EL (cell line): ENCODE data around the gene CCDC69.
A peak's percentile ranks its signal among the peaks of the same experiment; 100 is the strongest.
"Not testable (repeated sequence)": the region's sequence is repeated elsewhere in the genome, so short reads cannot be mapped to it uniquely, and the experiment has no call there.

Experiments used
- DNase-seq: peaks from one replicate; pipeline ENCODE4 v3.0.0-alpha.2; 2016

Gene CCDC69

GRCh38 chr5:151219789-151220188 lies 4.1 kb downstream of the CCDC69 start:
- no peak for DNase-seq

DNA sequence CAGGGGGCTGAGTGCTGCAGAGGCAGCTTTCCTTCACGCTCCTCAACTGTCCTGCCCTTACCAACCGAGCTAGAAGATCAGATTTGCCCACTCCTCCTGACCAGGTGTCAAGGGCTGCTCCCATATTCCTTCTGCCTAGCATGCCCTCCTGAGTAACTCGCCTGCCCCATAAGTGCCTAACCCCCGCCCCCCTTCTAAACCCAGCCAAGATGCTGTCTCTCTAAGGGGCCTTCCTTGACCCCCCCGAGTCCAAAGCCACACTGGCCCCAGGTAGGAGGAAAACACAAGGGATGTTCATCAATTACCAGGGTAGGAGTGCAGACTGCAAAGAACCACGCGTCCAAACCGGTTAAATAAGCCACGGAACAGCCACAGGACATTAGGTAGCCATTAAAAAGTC lies 4.8 kb downstream of the CCDC69 start:
- no peak for DNase-seq

GRCh38 chr5:151218177-151218576 lies 5.7 kb downstream of the CCDC69 start:
- no peak for DNase-seq

DNA sequence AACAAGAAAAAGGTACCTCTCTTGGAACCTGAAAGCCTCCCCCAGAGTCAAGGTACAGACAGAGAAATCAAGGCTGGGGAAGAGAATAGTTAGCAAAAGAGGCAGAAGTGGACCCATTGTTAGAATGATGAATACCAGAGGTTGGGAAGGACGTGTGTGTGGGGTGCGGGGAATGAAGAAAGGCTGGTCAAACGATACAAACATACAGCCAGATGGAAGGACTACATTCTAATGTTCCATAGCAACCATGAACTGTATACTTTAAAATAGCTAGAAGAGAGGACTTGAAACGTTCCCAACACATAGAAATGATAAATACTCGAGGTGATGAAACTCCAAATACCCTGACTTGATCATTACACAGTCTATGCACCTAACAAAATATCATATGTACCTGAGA lies 7.1 kb downstream of the CCDC69 start:
- DNase-seq: no peak

GRCh38 chr5:151215546-151215880 lies 8.4 kb downstream of the CCDC69 start:
- DNase-seq: no peak

- no peak for DNase-seq
Measured at GRCh38 chr5:151214614-151215545, 9.0 kb downstream of the CCDC69 start.

DNA sequence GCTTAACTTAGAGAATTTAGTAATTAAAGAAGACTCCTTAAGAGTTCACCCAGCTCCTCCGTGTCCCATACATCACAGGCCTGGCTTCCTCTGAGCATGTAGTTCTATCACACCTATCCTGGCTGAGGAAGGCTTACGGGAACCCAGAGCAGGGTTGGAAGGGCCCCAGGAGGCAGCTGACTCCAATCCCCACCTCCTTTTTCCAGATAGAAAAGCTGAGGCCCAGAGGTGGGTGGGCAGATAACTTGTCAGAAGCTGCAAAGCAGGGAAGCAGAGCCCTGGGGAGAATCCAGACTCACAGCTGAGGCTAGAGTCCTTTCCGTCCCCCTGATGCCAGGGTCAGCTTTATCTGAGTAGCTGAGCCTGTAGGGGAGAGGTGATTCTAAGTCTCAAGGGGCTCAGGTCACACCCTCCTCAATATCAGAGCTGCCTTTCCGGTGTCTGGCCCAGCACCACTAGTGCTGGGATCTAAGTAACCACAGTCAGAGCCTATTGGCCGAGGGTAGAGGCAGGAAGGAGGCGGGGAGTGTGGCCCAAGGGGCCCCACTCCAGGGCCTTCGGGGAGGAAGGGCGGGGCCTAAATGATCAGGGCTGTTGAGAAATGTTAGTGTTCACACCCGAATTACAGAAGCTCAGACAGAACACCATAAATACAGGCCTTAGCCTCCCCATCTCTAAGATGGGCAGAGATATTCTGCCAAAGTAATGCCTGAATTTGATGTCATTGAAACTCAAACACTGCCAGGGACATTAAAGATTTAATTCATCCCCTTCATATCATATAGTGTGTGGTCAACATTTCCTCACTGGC lies 9.9 kb downstream of the CCDC69 start:
- peak; percentile 35 for DNase-seq

DNA sequence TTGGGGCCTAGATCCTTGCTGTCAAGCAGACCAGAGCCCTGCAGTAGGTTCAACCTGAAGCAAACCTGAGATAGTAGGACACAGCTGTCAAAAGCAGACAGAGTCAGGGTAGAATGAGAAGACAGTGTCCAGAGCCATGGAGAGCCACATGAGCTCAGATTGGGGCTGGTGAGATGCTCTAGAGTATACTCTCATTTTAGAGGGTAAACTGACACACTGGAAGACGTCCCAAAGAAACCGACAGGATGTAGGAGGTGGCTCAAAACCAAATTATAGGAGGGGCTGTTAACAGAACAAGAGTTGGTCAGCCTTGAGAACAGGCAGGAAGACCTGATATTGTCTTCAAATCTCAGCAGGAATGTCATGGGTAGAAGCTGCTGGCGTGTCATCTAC lies 11.5 kb downstream of the CCDC69 start:
- DNase-seq: no peak

DNA sequence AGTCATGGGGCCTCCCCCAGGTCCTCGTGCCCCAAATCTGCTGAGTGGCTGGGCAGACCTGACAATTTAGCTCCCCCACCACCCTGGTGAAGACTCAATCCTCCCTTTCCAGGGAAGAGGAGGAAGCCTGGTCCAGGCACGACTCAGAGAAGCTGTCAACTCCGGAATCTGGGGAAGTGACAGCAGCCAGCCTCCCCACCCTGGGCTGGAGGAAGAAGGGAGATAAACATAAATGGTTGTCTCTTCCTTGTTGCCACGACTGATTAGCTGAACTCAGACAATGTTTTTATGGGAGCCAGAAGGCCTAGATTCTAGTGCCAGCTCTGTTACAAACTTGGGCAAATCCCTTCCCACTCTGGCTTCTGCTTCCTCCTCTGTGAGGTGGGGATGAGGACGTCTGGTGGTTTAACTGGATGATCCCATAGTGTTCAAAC lies 15.4 kb downstream of the CCDC69 start:
- DNase-seq: no peak

- DNase-seq: no peak
Measured at GRCh38 chr5:151205411-151205810, 18.5 kb downstream of the CCDC69 start.

DNA sequence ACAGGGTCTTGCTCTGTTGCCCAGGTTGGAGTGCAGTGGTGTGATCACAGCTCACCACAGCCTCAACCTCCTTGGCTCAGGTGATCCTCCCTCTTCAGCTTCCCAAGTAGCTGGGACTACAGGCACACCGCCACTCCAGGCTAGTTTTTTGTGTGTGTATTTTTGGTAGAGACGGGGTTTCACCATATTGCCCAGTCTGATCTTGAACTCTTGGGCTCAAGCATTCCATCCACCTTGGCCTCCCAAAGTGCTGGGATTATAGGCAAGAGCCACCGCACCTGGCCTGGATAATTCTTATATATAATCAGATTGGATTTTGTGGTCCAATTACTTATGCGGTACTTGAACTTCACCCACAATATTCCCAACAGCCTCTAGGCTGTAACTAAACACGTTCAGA lies 19.8 kb downstream of the CCDC69 start:
- no peak for DNase-seq

DNA sequence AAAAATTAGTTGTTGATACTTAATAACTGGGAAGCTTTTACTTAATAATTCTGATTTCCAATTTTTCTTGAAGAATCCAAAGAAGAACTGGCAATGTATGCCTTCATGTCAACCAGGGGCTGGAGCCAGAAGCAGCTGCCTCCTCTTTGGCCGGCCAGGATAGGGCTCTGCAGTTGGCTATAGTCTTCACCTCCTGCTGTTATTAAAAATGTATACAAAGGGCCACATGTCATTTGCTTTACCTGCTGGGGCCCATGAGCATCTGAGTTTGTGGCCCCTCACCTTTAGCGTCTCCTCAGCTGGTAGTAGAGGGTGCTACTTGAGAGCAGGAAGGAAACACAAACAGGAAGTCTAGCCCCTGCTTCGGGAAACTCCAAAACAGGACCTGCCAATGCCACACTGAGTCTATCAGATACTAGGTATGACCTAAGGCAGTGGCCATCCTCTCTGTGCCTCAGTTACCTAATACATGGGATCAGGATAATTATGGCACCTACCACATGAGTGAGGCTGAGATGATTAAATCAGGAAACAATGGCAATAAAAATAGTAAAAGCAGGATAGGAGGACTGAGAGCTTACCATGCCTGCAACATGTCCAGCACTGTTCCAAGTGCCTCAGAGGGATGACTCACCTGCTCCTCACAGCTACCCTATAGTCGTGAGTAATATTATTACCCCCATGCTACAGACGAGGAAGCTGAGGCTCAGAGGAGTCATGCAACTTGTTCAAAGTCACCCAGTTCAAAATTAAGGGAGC lies 21.3 kb downstream of the CCDC69 start:
- DNase-seq: peak; percentile 85

GRCh38 chr5:151200913-151201595 lies 22.8 kb downstream of the CCDC69 start:
- no peak for DNase-seq

GRCh38 chr5:151199581-151200185 lies 24.2 kb downstream of the CCDC69 start:
- no peak for DNase-seq

DNA sequence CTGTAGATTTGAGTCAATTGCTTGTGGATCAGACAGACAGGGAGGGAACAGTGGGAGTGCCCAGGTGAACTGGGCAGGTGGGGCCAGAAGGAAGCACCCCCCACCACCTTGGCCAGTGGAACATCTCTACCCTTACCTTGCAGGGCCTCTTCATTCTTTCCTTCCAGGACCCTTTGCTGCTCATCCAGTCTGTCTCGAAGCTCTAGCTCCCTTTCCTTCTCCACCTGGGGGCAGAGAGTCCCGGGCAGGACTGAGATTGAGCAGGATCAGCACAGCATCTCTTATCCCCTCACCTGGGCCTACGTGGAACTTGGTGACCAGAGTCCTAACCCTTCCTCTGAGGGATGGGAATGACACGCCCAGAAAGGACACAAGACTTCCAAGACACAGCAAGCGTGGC lies 25.0 kb downstream of the CCDC69 start:
- DNase-seq: no peak

GRCh38 chr5:151197291-151197600 lies 26.6 kb downstream of the CCDC69 start:
- not testable (repeated sequence) for DNase-seq

- no peak for DNase-seq
Measured at GRCh38 chr5:151196556-151197290, 27.2 kb downstream of the CCDC69 start.

DNA sequence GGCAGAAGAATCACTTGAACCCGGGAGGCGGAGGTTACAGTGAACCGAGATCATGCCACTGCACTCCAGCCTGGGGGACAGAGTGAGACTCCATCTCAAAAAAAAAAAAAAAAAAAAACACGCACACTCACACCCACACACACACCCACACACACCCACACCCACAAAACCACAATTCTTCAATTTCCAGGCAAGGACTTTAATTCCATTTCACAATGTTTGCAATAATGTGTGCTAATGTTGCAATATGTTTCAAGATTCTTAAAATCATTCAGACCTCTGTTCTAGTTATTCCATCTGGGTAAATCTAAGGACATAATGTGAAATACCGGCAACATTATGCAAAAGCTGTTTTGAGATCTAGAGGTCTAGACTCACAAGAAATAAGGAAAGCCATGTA lies 28.3 kb downstream of the CCDC69 start:
- DNase-seq: no peak

DNA sequence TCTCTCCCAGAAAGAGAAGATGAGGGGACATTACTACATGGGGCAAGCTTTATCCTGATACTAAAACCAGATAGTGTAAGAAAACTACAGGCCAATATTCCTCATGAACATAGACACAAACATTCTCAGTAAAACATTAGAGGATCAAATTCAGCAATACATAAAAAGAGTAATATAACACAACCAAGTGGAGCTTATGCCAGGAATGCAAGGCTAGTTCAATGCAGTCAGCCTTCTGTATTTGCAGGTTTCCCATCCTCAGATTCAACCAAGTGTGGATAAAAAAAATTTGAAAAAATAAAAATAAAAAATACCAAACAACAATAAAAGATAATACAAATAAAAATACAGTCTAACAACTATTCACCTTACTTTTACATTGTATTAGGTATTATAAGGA lies 31.3 kb downstream of the CCDC69 start:
- DNase-seq: no peak

DNA sequence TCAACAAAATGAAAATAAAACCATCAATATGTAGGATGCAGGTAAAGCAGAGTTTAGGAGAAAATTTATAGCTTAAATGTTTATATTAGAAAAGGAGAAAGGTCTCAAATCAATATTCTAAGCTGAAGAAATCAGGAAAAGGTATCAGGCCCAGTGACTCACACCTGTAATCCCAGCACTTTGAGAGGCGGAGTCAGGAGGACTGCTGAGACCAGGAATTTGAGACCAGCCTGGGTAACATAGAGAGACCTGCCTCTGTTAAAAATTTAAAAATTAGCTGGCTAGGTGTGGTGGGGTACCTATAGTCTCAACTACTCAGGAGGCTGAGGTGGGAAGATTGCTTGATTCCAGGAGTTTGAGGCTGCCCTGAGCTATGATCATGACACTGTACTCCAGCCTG lies 32.2 kb downstream of the CCDC69 start:
- DNase-seq: no peak

DNA sequence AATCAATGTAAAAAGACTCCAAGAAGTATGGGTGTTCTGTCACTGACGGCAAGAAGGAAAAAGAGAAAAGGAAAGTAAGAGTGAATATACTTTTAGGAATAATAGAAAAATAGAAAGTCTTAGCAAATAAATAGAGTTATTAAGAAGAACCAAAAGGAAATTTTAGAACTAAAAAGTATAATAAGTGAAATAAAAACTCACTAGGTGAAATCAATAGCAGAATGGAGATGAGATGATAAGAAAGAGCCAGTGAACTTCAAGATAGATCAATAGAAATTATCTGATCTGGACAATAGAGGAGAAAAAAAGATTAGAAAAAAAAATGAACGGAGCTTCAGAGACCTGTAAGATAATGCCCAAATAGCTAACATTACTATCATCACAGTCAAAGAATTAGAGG lies 34.7 kb downstream of the CCDC69 start:
- no peak for DNase-seq

DNA sequence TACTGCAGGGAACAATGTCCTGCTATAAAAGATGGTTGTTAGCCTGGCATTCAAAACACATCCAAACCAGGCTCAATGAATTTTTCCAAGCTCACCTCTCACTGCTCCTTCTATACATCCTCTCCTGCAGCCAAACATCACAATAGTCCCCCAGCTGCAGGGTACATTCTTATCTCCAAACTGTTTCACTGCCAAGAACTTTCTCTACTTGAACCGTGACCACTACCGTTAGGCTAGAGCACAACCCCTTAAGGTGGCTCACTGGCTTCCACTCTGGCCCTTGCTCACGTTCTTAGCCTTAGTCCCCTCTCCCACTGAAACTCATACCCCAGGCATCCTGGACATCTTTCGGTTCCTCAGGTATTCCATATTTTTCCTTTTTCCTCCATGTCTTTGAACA lies 37.4 kb downstream of the CCDC69 start:
- DNase-seq: no peak
